NCI-H2171 treated with DMSO at 0.1 percent for 48 hours (cell line): ENCODE measurements around the gene TMEM72.
"Not testable (repeated sequence)": the region's sequence is repeated elsewhere in the genome, so short reads cannot be mapped to it uniquely, and the experiment has no call there.

Experiments
- DNase-seq: peaks from one replicate; lab custom pipeline; 2025; lab: John Stamatoyannopoulos, UW

Gene TMEM72

DNA sequence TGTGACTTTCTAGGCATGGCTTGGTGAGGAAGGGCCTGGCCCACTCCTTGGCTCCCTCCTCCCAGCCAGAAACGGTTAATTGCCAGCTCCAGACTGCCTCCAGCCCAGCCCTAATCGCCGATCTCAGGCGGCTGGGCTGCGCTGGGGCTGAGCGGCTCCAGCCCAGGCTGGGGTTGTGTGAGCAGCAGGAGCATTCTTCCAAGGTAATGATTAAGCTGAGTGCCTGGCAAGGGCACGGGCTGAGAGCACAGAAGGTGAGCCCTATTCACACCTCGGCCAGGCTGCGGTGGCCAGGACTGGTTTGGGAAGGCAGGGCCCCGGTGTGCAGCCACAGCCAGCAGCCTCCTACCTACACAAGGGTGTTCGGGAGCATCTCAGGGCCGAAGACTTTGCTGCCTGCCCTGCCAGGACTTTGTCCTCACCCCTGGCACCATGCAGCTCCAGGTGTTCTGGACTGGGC lies at the start of gene TMEM72:
Gene TMEM72 (plus strand): TSS at position 257 of the 460 bp plus-strand sequence. CDS start 176 bp downstream, at position 433.
- DNase-seq = no peak

DNA sequence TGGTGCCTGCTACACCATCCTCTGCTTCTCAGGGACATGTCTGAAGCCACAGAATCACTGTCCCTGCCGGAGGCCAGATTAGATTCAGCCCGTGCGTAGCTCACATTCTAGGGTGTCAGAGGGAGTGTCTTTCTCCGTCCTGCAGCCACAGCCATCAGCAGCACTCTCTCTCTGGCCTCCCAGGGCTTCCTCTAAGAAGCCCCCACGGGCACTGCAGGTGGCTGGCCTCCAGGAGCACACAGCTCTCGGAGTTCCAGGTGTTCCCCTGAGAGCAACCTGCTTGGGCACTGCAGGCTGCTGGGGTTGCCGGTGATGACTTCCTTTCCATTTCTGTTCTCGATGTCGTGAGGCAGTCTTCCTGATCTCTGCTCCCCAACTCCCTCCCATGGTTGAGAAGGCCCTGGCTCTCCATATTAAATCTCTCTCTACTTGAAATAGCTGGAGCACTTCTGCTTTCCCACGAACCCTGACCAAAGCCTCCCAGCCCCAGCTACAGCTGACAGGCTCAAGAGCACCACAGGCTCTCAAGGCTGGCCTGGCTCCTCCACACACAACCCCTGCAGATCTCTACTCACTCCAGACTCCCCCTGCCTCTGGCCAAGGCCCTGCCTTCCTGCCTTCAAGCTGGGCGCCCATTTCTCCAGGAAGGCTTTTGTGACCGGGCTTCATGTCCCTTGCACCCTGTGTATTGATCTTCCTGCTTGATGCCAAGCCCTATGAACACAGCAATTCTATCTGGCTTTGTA lies 49.0 kb upstream of the TMEM72 start:
- no peak for DNase-seq

DNA sequence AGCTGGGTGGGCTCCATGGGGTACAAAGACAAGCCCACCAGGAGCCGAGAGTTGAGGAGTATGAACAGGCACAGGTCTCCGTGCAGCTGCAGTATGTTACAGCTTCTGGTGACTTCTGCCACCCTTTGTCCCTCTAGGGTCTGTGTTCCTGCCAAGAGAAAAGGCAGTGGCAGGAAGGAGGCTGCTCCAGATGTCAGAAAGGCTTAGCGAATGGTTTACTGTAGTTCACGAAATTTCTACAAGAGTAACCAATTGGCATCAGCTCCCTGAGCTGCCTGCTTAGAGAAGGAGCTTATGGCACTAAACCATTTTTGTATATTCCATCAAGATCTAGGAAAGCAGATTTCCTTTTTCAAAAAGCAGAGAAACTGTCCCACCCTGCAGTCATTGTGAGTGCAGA lies 48.2 kb upstream of the TMEM72 start:
- DNase-seq = no peak

GRCh38 chr10:44863344-44864047 lies 47.6 kb upstream of the TMEM72 start:
- no peak for DNase-seq

GRCh38 chr10:44864051-44864450 lies 47.1 kb upstream of the TMEM72 start:
- no peak for DNase-seq

DNA sequence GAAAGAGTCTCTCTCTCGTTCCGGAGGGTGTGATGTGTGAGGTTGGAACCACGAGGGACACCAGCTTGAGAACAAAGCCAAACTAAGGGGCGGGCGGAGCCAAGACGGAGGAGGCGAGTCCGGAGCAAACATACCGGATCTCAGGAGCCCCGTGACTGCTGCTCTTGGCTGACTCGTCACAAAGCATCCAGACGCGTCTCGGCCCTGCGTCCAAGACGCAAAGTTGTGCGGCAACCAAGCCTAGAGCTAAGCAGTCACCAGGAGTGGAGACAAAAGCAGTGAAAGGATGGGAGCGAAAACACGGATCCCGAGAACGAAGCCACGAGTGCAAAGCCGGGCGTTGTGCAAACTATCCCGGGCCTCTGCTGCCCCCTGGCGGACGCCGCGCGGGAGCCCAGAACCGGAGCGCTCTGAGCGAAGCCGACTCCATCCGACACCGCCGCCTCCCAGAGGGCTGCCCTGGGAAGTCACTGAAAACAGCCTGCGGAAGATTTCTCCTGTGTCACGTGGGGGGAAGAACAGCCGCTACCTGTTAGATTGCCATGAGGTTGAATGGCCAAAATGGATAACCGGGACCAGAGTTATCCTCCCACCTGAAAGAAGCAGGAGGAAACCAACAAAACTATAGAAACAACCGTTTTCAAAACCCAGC lies 46.4 kb upstream of the TMEM72 start:
- DNase-seq = peak; percentile 61

DNA sequence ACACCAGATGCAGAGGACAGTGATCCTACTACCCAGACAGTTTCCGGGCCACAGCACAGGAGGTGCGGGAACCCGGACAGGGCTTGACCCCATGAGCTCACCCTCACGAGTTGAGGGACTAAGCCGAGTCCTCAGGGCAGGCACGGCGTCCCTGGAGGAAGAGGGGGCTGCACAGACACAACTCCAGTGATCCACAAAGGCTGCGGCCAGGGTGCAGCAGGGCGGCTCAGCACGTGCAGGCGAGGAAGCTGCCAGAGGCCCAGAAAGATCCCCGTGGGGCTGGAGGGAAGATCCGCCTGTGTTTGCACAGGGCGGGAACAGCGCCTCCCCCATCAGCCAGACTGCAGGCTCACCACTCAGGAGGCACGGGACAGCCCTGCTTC lies 45.9 kb upstream of the TMEM72 start:
- DNase-seq = no peak

DNA sequence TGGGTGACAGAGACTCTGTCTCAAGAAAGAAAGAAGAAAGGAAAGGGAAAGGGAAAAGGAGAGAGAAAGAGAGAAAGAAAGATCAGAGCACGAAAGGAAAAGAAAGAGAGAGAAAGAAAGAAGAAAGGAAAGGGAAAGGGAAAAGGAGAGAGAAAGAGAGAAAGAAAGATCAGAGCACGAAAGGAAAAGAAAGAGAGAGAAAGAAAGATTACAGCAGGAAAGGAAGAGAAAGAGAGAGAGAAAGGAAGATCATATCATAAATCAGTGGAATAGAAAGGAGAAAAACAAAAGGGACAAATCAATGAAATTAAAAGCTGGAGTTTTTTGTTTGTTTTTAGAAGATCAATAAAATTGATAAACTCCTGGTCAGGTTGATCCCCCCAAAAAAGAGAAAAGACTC lies 44.8 kb upstream of the TMEM72 start:
- not testable (repeated sequence) for DNase-seq

DNA sequence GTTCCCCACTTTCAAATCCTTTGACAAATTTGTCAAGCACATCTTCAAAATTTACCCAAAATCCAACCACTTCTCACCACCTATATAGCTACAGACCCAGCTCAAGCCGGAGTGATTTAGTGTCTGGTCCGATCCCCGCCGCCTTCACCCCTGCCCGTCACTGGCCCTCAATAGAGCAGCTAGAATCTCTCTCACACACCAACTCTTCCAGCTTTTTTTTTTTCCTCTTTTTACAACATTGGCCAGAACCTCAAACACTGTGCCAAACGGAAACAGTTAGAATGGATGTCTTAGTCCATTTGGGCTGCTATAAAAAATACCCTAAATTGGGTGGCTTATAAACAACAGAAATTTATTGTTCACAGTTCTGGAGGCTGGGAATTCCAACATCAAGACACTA lies 41.1 kb upstream of the TMEM72 start:
- no peak for DNase-seq

DNA sequence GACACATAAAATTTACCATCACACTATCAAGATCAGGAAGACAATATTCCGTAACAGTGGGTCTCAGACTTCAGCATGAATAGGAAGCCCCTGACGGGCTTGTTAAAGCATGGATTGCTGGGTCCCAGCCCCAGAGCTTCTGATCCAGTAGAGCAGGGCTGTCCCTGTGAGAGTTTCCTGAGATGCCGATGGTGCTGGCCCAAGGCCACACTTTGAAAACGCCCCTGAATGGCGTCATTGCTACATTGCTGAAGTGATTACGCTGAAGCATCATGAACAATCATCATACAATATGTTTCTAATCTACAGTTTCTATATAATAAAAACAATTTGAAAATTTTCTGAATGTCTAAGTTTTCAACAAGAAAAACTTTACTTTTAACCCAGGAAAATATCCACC lies 38.0 kb upstream of the TMEM72 start:
- no peak for DNase-seq

DNA sequence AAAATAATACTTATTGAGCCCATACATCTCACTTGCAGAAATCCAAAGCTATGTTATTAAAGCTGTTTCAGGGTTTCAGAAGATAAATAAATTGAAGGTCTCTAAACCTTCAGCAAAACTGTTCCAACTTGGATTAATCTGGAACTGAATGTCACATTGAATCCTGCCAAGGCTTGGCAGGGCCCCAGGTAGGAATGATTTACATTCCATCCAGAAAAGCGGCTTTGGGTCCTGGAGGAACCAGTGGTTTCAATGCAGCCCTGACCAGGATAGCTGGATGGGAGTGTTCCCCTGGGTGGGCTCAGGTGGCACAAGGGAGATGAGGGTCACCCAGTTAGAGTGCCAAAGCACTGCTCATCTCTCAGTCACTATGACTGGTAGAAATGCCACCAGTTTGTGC lies 37.0 kb upstream of the TMEM72 start:
- DNase-seq = no peak

DNA sequence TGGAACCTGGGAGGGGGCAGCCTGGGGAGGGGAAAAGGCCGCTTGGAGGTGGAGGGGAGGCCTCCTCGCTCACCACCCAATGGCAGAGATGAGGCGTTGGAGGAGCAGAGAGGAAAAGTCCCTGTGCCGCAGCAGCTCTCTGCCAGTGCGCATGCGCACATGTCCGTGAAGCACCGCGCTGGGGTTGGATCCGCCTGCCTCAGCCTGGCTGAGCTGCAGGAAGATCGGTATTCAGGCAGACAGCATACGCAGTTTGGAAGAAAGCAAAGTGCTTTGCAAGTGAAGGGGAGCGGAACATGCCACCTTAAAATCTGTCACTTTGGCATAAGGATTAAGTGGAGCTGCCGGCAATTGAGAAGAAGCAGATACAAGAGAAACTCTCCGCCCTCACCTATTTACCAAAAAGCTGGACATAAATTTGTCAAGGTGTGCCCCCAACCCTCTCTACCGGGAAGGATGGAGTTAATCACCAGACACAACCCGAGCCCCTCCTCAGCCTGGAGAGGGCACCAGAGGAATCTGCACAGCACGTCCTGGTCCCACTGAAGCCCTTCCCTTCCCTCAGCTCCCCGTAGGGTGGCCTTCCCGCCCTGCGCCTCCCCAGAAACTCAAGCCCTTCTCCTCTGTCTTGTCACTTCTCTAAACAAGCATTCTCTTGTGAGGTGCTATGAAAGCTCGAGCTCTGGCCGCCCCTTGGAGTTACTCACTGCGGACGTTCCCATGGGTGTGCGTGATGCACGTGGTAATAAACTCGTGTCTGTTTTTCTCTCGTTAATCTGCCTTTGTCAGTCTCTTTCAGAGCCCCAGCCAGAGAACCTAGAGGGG lies 32.2 kb upstream of the TMEM72 start:
- peak; percentile 67 for DNase-seq

GRCh38 chr10:44879531-44879899 lies 31.6 kb upstream of the TMEM72 start:
- DNase-seq = no peak

DNA sequence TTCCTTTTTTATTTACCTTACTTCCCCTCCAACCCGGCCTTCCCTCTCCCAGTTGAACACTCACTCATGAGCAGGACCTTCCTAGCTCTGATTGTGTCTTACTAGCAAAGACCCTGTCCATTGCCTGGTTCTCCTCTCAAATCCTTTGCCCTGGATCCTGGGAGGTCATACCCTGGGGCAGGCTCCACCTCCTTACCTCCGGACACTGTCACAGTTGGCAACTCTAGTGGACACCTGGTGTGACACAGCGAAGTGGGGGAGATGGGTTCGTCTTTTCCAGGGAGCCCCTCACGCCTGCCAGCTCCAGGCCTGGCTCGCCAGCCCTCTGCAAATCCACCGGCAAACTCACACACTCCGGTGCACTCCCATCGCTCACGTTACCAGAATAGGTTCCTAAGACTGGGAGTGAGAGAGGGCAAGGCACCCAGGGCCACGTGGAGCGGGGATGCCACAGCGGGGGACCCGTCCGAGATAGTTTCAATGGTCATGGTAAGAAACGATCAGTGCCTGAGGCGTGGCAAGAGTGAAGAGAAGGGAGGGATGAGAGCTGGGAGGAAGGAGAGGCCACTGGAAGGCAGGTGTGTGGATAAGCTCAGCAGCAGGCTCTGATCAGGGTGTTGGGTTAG lies 30.9 kb upstream of the TMEM72 start:
- DNase-seq = no peak

GRCh38 chr10:44881649-44882048 lies 29.5 kb upstream of the TMEM72 start:
- no peak for DNase-seq

- no peak for DNase-seq
These were observed 28.9 kb upstream of the TMEM72 start for GRCh38 chr10:44882166-44882720.

- DNase-seq = no peak
These were observed 27.4 kb upstream of the TMEM72 start for GRCh38 chr10:44883593-44884331.

DNA sequence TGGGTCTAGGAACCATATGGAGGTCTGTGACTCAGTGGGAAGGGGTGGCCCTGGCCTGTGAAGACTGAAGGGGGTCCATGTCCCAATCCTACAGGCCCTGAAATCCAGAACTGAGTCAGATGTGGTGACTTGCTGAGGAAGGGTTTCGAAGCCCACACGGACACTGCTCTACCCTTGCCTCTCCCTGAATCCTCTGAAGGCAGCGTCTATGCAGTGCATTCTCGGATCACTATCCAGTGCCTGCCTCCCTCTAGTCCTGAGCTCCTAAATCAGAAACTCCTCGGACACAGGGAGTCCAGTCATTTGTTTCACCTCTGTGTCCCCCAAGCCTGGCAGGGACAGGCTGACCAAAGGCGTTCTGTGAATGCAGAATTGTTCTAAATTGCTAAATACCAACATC lies 25.4 kb upstream of the TMEM72 start:
- DNase-seq = no peak

- no peak for DNase-seq
These were observed 24.2 kb upstream of the TMEM72 start for GRCh38 chr10:44886966-44887365.

DNA sequence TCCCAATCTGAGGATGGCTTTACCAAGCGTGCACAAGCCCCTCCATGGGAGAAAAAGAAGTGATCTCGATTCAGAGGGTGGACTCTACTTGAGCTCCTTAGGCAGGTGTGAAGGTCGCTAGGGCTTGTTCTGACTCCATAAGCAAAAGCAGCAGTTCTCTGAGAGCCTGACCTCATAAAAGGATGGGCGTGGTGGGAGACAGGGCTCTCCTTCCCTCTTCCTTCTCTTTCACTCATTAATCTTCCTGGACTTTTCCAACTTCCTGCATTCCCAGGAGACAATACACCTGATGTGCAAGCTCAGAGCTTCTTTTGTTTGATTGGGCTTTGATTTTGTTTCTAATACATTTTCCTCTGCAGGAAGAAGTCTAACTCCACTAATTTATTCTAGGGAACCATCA lies 22.3 kb upstream of the TMEM72 start:
- DNase-seq = no peak

GRCh38 chr10:44889834-44890233 lies 21.3 kb upstream of the TMEM72 start:
- no peak for DNase-seq
